Nephron progenitor cell (in vitro differentiated cells): ENCODE data around the gene EZR.

ENCODE experiments used
- DNase-seq: peaks from one replicate; pipeline ENCODE4 v3.0.0; 2021
- H3K27ac Mint-ChIP-seq: 2 replicates; pipeline ENCODE4 v1.8.0; 2021; ENCODE audit warnings: mild to moderate bottlenecking, moderate library complexity, mixed read lengths
- H3K27me3 Mint-ChIP-seq: 2 replicates; pipeline ENCODE4 v1.8.0; 2021; ENCODE audit warnings: mild to moderate bottlenecking, low read depth, mixed read lengths; ENCODE audit not compliant: poor library complexity
- H3K36me3 Mint-ChIP-seq: 2 replicates; pipeline ENCODE4 v1.8.0; 2021; ENCODE audit warnings: low read depth, mixed read lengths
- H3K4me1 Mint-ChIP-seq: 2 replicates; pipeline ENCODE4 v1.8.0; 2021; ENCODE audit warnings: mixed read lengths
- H3K4me3 Mint-ChIP-seq: 2 replicates; pipeline ENCODE4 v1.8.0; 2021; ENCODE audit warnings: mild to moderate bottlenecking, moderate library complexity, mixed read lengths
- H3K9me3 Mint-ChIP-seq: 2 replicates; pipeline ENCODE4 v1.8.0; 2021; ENCODE audit warnings: mild to moderate bottlenecking, moderate library complexity, mixed read lengths
- TF ChIP-seq, protein P1 (sequence below): fragments of 200-600 bp; sonication (generic); IDR thresholded peaks from 2 replicates; pipeline ENCODE4 v1.5.0; 2021; ENCODE audit warnings: antibody characterized with exemption

The EZR gene

DNA sequence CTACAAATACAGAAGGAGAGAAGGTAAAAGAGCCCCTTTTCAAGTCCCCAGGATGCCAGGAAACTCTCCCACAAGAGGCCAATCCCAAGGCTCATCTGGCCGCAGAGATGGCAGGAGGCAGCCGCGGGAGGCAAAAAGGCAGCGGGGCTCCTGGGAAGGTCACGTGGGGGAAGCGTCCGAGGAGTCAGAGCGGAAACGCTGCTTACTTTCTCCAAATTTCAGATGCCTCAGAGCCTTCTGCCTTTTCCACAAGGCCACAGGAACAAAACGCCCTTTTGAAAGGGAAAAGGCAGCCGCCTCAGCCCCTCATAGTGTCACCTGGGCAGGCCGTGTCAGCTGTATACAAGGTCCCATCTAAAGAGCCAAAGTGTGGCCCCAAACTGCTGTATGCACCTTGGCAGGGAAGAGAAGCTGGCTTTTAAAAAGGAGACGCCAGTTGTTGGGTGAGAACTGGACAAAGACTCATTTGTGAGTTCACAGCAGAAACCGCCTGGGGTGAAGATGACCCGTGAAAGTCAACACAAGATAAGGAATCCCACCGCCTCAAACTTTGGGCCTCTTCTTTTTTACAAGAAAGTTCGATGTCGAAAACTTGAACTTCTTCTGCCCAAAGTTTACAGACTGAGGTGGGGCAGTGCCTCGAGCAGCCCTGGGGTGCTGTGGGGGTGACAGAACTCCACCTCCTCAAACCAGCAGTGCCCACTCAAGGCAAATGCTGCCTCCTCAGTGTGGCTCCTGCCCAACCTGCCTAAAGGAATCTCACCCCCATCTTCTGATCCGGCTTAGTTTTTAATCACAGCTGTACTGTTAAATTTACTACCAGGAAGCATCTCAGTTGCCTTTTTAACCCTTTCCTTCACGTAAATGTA, 45.4 kb downstream of the EZR start:
- Mint-ChIP-seq H3K36me3 (peaks cover 78% of the 10 kb centered on the region), H3K9me3 (no peaks in the 10 kb centered on the region), H3K27ac (peak overlapping the region; percentile 75), H3K27me3 (no peaks in the 10 kb centered on the region), H3K4me1 (peaks cover 52% of the 10 kb centered on the region), H3K4me3 (peak overlapping the region; percentile 42)
- DNase-seq = no peak
- TF ChIP-seq, protein P1, sequence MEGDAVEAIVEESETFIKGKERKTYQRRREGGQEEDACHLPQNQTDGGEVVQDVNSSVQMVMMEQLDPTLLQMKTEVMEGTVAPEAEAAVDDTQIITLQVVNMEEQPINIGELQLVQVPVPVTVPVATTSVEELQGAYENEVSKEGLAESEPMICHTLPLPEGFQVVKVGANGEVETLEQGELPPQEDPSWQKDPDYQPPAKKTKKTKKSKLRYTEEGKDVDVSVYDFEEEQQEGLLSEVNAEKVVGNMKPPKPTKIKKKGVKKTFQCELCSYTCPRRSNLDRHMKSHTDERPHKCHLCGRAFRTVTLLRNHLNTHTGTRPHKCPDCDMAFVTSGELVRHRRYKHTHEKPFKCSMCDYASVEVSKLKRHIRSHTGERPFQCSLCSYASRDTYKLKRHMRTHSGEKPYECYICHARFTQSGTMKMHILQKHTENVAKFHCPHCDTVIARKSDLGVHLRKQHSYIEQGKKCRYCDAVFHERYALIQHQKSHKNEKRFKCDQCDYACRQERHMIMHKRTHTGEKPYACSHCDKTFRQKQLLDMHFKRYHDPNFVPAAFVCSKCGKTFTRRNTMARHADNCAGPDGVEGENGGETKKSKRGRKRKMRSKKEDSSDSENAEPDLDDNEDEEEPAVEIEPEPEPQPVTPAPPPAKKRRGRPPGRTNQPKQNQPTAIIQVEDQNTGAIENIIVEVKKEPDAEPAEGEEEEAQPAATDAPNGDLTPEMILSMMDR = no peak

DNA sequence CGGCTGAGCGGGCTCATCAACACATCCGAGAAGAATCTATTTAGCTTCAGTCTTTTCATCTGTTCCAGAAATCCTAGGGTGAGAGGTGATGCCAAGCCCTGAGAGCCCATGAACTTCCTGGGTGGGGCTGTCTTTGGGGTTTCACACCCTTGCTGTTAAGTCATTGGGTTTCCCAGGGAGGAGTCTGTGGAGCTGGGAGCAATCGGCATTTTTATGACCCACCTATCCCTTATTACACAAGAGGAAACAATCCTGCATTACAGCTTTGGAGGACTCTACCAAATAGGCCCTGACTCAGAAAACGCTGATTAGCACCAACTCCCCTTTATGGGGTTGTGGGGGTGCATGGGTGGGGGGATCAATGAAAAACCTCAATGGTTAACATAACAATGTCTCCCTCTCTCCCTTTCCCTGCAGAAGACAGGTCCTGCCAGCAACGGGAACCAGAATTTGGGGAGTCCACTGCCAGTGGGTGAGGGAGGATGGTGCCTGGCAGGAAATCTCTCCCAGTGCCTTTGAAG, 46.3 kb downstream of the EZR start:
- Mint-ChIP-seq H3K27ac (peak overlapping the region; percentile 75), H3K36me3 (peaks cover 78% of the 10 kb centered on the region), H3K4me1 (peaks cover 61% of the 10 kb centered on the region), H3K27me3 (no peaks in the 10 kb centered on the region), H3K4me3 (no peak overlapping the region), H3K9me3 (no peaks in the 10 kb centered on the region)
- DNase-seq = no peak
- TF ChIP-seq, protein P1 = no peak

DNA sequence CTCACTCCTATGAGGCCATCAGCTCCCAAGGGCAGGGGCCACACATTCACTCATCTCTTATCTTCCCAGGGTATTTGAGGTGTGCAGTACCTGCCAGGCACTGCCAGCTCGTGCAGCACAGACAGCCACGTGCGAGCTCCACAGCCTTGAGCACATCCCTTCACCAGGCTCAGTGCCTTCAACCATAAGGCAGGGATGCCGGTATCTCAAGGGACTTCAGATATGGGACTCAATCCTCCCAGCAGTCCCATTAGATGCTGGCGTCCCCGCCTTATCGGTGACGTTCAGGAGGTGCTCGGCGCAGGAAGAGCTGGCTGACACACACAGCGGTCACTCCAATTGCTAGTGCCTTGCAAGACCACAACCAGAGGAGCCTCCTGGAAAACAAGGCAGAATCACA, 47.0 kb downstream of the EZR start:
- no peak overlapping the region for H3K27ac Mint-ChIP-seq
- H3K9me3 Mint-ChIP-seq = no peaks in the 10 kb centered on the region
- TF ChIP-seq, protein P1 = no peak
- DNase-seq = no peak
- H3K36me3 Mint-ChIP-seq = peaks cover 78% of the 10 kb centered on the region
- H3K27me3 Mint-ChIP-seq = no peaks in the 10 kb centered on the region
- peaks cover 69% of the 10 kb centered on the region for H3K4me1 Mint-ChIP-seq
- H3K4me3 Mint-ChIP-seq = no peak overlapping the region

DNA sequence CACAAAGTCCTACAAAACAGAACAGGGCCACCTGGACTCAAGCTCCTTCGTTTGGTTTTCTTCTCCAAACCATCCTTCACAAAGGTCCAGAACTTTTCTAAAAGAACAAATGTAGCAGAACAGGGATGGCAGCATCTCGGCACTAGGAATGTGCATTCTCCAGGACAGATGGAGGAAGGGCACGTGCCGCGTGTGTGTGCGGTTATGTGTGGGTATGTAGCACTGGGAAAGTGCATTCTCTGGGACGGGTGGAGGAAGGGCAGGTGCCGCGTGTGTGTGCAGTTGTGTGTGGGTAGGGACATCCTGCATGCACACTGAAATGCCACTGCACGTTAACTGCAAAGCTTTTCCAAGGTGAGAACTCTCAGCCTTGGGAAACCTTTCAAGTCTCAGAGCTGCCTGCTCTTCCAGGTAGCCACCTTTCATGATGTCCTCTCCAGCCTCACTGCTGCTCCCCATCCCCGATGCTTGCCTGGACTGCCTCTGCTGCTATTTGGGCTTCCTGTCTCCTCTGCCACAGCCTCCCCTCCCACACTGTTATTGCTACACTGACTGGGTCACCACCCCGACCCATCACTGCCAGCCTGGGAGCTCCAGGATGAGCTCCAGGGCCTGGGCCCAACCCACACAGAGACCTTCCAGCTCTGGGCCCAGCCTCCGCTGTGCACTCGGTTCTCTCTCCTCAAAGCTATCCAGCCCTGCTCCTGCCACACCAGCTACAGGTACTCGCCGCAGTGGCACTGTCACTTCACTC, 47.6 kb downstream of the EZR start:
- H3K4me3 Mint-ChIP-seq = no peak overlapping the region
- H3K27ac Mint-ChIP-seq = no peak overlapping the region
- peaks cover 78% of the 10 kb centered on the region for H3K36me3 Mint-ChIP-seq
- H3K4me1 Mint-ChIP-seq = peaks cover 74% of the 10 kb centered on the region
- no peak for DNase-seq
- H3K9me3 Mint-ChIP-seq = no peaks in the 10 kb centered on the region
- no peaks in the 10 kb centered on the region for H3K27me3 Mint-ChIP-seq
- TF ChIP-seq, protein P1 = no peak

DNA sequence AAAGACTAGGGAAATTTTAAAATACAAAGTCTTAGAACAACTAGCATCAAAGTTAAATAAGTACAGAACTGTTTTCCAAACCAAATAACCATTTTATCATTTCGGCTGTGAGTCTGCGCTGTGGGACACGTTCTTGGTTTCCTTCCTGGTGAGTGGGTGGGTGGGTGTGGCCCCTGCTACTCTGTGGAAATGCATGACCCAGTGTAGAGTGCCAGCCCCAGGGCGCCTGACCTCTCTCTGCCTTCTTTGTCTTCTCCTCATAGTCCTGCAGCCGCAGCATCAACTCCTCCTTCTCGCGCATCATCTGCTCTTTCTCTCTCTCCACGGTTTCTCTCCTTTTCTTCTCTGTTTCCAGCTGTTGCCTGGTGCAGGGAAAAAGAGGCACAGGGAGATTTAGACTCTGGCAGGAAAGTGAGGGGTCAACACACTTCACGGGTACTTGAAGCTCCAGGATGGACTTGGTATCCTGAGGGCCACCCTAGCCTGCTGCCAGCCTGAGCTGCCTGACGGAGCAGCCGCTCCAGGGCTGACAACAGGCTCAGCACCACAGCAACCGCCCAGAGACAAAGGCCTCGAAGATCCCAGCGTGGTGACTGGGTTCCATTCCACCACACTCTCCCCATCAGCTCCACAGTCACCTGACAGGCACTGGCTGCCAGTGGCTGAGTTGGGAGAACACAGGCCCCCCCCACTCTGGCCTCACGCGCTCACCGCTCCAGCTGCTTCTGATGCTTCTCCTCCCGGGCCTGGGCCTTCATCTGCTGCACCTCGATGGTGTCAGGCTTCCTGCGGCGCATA, 48.4 kb downstream of the EZR start:
- Mint-ChIP-seq H3K36me3 (peaks cover 80% of the 10 kb centered on the region), H3K9me3 (no peaks in the 10 kb centered on the region), H3K27ac (peak overlapping the region; percentile 65), H3K27me3 (no peaks in the 10 kb centered on the region), H3K4me3 (no peak overlapping the region), H3K4me1 (peaks cover 78% of the 10 kb centered on the region)
- DNase-seq = no peak
- TF ChIP-seq, protein P1 = no peak
